Gastroesophageal sphincter (tissue), 4 donors: Measurements from ENCODE around the gene MRRF. TPM values are rescaled to one million over a fixed set of nuclear protein-coding genes. Genes with fewer than 3 reads are reported as not detected.
A peak's percentile ranks its signal among the peaks of the same experiment; 100 is the strongest.

Experiments
- ATAC-seq: fragments of 150-250 bp; one replicate; pipeline ENCODE4 v1.9.1; 2016; ENCODE audit warnings: mild to moderate bottlenecking, moderate library complexity
- H3K27ac ChIP-seq, 4 donors: fragments of 200-600 bp; sonication (generic) in 3 of 4; 1 replicate in 3 of 4; 2 replicates in 1 of 4; pipeline ENCODE4 v1.5.1; 2016 to 2019
- H3K27me3 ChIP-seq: fragments of 200-600 bp; sonication (generic); one replicate; pipeline ENCODE4 v1.5.1; 2019
- H3K36me3 ChIP-seq, 2 donors: fragments of 200-600 bp; sonication (generic); one replicate each; pipeline ENCODE4 v1.5.1; 2019; ENCODE audit warnings: control low read depth in 1 of 2
- H3K4me1 ChIP-seq, 3 donors: fragments of 200-600 bp; sonication (generic); 1 replicate in 2 of 3; 2 replicates in 1 of 3; pipeline ENCODE4 v1.5.1; 2016 to 2019; ENCODE audit warnings: control low read depth in 2 of 3
- H3K4me3 ChIP-seq, 2 donors: fragments of 200-600 bp; sonication (generic); one replicate each; pipeline ENCODE4 v1.5.1; 2019; ENCODE audit warnings: mild to moderate bottlenecking in 1 of 2, moderate library complexity in 1 of 2
- H3K9me3 ChIP-seq, 3 donors: fragments of 200-600 bp; sonication (generic); one replicate each; pipeline ENCODE4 v1.5.1; 2017 to 2019; ENCODE audit warnings: control low read depth in 2 of 3
- EP300 ChIP-seq: sonication (generic); formaldehyde crosslinking; IDR thresholded peaks from one replicate; pipeline ENCODE4 v1.6.1; 2017; ENCODE audit warnings: antibody characterized with exemption, mild to moderate bottlenecking
- POLR2A ChIP-seq, 2 donors: fragments of 450-650 bp; IDR thresholded peaks; one replicate each; pipeline ENCODE4 v1.6.1; 2017; ENCODE audit warnings: antibody characterized with exemption in 2 of 2, mild to moderate bottlenecking in 2 of 2, moderate library complexity in 1 of 2
- POLR2AphosphoS5 ChIP-seq: sonication (generic); formaldehyde crosslinking; IDR thresholded peaks from one replicate; pipeline ENCODE4 v1.6.1; 2017; ENCODE audit warnings: antibody characterized with exemption
- WGBS, 2 donors: methylation state at CpG; one replicate each; pipeline ENCODE4 v1.1.5; 2018; ENCODE audit warnings: low coverage in 1 of 2; 5-methylcytosine and 5-hydroxymethylcytosine counted together
- total RNA-seq, 4 donors: library from RNA; depleted of rRNA; stranded (reverse); fragments of >200 nt; gene quantifications; one replicate each; pipeline ENCODE4 v1.1.0, GENCODE V29; 2016
- TF ChIP-seq, protein P1 (sequence below), 4 experiments: fragments of 200-600 bp in 2 of 4; fragments of 450-650 bp in 2 of 4; sonication (generic) in 1 of 4; IDR thresholded peaks; one replicate each; pipeline ENCODE4 v1.5.1; 2017 to 2019; ENCODE audit warnings: antibody characterized with exemption in 4 of 4, mild to moderate bottlenecking in 2 of 4, moderate library complexity in 2 of 4

Gene MRRF
- total RNA-seq, 4 donors from 2014 or later: 24.1 to 38.0 (median 29.7) TPM

DNA sequence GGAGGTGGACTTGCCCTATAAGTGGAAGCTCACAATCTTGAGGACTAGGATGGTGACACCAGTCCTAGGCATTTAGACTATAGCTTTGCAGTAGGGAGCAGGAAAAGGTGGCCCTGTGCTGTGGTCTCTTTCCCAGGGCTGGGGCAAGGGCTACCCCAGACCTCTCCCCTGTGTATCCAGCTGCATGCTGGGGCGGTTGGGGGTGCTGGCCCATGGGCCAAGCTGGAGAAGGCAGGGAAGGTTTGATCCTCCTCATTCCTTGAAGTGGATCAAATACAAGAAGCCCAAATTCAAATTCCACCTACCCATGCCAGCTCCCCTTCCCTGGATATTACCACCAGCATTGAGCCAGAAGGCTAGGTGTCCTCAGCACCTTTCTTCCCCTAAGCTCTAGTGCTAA lies 104.0 kb downstream of the MRRF start:
- peaks cover 0 to 69% (median 28%) of the 10 kb centered on the region in 3 donors for H3K4me1 ChIP-seq
- peak overlapping the region in 1 of 4 donors; percentile 86 for H3K27ac ChIP-seq
- TF ChIP-seq EP300: no peak
- no peaks in the 10 kb centered on the region for H3K36me3 ChIP-seq
- ATAC-seq: no peak
- no peak overlapping the region for H3K4me3 ChIP-seq
- H3K27me3 ChIP-seq: no peaks in the 10 kb centered on the region
- H3K9me3 ChIP-seq: no peaks in the 10 kb centered on the region
- WGBS, 2 donors: no CpG with 5 or more reads among the region's 1 CpG

DNA sequence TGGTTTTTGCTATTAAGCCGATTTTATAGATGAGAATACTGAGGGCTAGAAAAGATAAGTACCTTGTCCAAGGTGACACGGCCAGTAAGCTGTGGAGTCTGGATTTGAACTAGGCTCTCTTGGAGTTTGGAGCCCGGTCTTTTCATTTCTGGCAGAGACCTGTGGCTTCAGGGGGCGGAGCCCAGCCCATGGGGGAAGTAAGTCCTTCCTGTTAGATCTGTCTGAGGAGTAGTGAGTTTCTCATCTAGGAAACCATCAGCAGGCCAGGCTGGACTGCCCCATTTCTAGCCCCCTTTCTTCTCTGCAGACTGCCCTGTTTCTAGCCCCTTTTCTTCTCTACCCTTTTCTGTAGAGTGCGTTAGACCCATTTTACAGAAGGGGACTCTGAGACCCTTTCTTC lies 105.6 kb downstream of the MRRF start:
- ATAC-seq: no peak
- 77 to 92% methylated on average over 4 to 5 of the region's 5 CpGs for WGBS, 2 donors
- no peaks in the 10 kb centered on the region for H3K9me3 ChIP-seq
- H3K4me1 ChIP-seq: peaks cover 2 to 70% (median 29%) of the 10 kb centered on the region in 3 donors
- H3K27me3 ChIP-seq: no peaks in the 10 kb centered on the region
- peak overlapping the region in 3 of 4 donors; percentile 87 to 88 (median 87) for H3K27ac ChIP-seq
- TF ChIP-seq POLR2AphosphoS5: no peak
- H3K4me3 ChIP-seq: peak overlapping the region in 1 of 2 donors; percentile 69
- H3K36me3 ChIP-seq: no peaks in the 10 kb centered on the region

DNA sequence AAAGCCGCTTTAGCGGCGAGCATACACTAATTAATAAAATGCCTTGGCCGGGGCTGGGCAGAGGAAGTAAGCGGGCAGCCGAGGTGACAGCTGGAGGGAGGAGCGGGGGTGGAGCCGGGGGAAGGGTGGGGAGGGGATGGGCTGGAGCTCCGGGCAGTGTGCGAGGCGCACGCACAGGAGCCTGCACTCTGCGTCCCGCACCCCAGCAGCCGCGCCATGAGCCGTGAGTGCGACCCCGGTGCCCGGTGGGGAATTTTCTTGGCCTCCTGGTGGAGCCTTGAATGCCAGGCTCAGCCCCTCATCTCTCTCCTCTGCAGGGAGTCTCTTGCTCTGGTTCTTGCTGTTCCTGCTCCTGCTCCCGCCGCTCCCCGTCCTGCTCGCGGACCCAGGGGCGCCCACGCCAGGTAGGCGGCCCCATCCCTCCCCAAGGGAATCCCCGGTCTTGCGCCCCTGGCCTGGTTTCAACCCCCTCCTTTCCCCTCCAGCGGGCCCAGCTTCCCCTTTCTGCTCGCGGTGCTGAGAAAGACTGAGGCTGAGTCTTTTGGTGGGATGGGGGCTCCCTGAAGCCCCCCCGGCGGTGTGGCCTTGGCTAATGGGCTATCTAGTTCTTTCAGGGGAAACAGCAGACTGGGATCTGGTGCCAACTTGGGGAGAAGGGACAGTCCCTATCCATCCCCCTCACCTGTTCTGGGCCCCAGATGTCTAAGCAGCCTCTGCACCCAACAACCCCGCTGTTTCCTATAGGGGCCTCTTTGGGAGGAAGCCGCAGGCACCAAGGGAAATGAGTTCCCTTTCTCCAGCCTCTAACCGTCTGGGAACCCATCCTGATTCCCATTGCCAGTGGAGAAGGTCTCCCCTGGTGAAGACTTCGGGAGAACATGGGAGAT lies 106.4 kb downstream of the MRRF start, which contains the start of gene PTGS1:
Gene PTGS1 (plus strand): TSS at position 156 of the 887 bp plus-strand sequence. CDS start 61 bp downstream, at position 217.
- H3K9me3 ChIP-seq: no peaks in the 10 kb centered on the region
- H3K36me3 ChIP-seq: no peaks in the 10 kb centered on the region
- H3K27me3 ChIP-seq: no peaks in the 10 kb centered on the region
- ATAC-seq: peak; percentile 57
- no peak for TF ChIP-seq POLR2AphosphoS5
- TF ChIP-seq EP300: no peak
- TF ChIP-seq, protein P1, sequence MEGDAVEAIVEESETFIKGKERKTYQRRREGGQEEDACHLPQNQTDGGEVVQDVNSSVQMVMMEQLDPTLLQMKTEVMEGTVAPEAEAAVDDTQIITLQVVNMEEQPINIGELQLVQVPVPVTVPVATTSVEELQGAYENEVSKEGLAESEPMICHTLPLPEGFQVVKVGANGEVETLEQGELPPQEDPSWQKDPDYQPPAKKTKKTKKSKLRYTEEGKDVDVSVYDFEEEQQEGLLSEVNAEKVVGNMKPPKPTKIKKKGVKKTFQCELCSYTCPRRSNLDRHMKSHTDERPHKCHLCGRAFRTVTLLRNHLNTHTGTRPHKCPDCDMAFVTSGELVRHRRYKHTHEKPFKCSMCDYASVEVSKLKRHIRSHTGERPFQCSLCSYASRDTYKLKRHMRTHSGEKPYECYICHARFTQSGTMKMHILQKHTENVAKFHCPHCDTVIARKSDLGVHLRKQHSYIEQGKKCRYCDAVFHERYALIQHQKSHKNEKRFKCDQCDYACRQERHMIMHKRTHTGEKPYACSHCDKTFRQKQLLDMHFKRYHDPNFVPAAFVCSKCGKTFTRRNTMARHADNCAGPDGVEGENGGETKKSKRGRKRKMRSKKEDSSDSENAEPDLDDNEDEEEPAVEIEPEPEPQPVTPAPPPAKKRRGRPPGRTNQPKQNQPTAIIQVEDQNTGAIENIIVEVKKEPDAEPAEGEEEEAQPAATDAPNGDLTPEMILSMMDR (IDR thresholded peaks at IDR 0.05): peak in 1 of 4 experiments; percentile 7
- peak; percentile 37 to 51 for TF ChIP-seq POLR2A (IDR thresholded peaks at IDR 0.05)
- 3% methylated on average over 8 of the region's 39 CpGs; no CpG with 5 or more reads in 1 of the 2 donors for WGBS, 2 donors
- H3K4me3 ChIP-seq: peak within 1 kb of the TSS; percentile 26 to 69
- peaks cover 2 to 70% (median 37%) of the 10 kb centered on the region in 3 donors for H3K4me1 ChIP-seq
- H3K27ac ChIP-seq: peak within 1 kb of the TSS; percentile 6 to 88 (median 87)

DNA sequence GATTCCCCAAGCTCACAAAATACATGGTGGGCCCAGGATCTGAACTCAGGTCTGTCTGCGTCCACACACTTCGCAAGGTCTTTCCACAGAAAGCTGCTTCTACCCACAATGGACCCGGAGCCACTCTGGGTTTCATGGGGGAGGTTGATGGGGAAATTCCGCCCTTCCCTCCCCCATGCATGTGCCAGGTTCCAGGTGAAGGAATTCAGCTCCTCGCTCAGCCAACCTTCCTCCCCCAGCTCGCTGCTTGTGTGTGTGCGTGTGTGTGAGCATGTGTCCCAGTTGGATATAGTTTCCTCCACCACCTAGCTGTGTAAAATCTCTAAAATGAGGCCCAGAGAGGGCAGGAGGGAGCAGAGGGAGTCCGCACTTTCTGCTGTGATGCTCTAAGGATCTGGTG lies 107.2 kb downstream of the MRRF start:
- WGBS, 2 donors: 88% methylated on average over 1 of the region's 8 CpGs; no CpG with 5 or more reads in 1 of the 2 donors
- H3K36me3 ChIP-seq: no peaks in the 10 kb centered on the region
- no peaks in the 10 kb centered on the region for H3K27me3 ChIP-seq
- no peak for TF ChIP-seq EP300
- H3K4me1 ChIP-seq: peaks cover 2 to 70% (median 44%) of the 10 kb centered on the region in 3 donors
- no peaks in the 10 kb centered on the region for H3K9me3 ChIP-seq
- ATAC-seq: no peak
- peak overlapping the region; percentile 6 to 88 (median 87) for H3K27ac ChIP-seq
- peak overlapping the region; percentile 26 to 69 for H3K4me3 ChIP-seq

DNA sequence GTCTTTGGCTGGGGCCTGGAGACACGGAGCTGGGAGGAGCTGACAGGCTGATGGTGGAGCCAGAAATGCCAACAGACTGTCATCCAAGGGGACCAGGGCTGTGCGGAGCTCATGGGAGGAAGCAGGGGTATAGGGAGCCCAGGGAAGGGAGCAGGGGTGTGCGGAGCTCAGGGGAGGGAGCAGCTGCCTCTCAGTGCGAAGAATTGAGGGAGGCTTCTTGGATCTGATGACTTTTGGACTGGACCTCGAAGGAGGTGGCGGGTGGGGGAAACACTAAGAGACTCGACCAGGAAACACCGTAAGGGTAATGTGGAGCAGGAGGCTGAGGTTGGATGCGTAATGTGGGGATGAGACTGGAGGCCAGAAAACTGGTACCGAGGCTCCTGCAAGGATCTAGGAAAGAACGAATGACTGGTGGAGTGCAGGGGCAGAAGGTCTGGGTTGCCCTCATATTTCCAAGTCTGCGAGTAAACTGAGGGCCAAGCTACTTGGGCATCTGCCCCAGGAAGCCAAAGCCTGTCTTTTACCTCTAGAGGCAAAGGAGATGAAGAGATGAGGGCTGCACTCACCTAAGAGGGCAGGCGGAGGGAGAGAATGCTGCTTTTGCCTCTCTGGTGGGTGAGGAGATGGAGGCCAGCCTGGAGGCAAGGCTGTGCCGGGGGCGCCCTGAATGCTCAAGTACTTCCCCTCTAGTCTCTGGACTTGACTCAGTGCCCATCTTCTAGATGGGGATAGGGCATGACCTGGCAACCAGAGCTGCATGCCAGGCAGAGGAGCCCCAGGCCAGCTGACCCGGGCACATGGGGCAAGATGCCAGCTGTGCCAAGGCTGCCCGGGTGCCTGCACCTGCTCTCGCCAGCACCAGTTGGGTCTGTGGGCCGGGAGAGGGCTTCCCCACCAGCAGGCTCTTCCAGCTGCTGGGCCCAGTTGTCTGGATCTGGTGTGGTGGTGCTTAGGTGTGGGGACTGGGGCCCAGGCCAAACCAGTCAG lies 108.5 kb downstream of the MRRF start:
- Histone ChIP-seq H3K27me3 (no peaks in the 10 kb centered on the region), H3K36me3 (peaks cover 0 to under 1% of the 10 kb centered on the region in 2 donors), H3K9me3 (no peaks in the 10 kb centered on the region), H3K4me1 (peaks cover 2 to 82% (median 46%) of the 10 kb centered on the region in 3 donors), H3K27ac (peak overlapping the region in 3 of 4 donors; percentile 87 to 88 (median 87)), H3K4me3 (no peak overlapping the region)
- 62 to 71% methylated on average over 8 to 11 of the region's 19 CpGs for WGBS, 2 donors
- ATAC-seq: no peak
- TF ChIP-seq, protein P1 (IDR thresholded peaks at IDR 0.05): no peak
- TF ChIP-seq EP300 (no peak), POLR2A (IDR thresholded peaks at IDR 0.05) (no peak), POLR2AphosphoS5 (no peak)
